Measurements from ENCODE around the gene EHMT1. TPM values are rescaled to one million over a fixed set of nuclear protein-coding genes. Genes with fewer than 3 reads are reported as not detected.

Gene EHMT1
- total and polyA plus RNA-seq, 2 experiments from 2014 or later = 46.0 to 47.7 TPM

DNA sequence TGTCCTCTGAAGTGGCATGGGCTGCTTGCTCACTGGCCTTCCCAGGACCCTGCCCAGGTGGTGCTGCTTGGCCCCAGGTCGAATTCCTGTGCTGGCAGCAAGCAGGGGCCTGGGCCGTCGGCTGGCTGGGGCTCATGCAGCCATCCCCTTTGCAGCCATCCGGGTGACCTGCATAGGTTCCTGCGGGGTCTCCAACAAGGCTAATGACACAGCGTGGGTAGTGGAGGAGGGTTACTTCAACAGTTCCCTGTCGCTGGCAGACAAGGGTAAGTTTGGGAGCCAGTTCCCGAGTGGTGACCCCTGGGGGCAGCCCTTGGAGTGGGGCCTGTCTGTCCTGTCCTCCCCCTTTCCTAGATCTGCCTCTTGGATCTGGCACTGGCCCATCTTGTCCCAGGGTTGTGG, 6.1 kb upstream of the EHMT1 start:
- H3K79me2 ChIP-seq = peaks cover 76% of the 10 kb centered on the region
- H3K36me3 ChIP-seq (replicated peaks; ENCODE audit: insufficient read depth, low read depth) = no peaks in the 10 kb centered on the region
- TF ChIP-seq EZH2phosphoT487 (IDR thresholded peaks at IDR 0.05; ENCODE audit: low read depth, severe bottlenecking, unreplicated experiment) (no peak), EZH2 (IDR thresholded peaks at IDR 0.05; ENCODE audit: borderline replicate concordance) (no peak)
- TF ChIP-seq, protein P1, sequence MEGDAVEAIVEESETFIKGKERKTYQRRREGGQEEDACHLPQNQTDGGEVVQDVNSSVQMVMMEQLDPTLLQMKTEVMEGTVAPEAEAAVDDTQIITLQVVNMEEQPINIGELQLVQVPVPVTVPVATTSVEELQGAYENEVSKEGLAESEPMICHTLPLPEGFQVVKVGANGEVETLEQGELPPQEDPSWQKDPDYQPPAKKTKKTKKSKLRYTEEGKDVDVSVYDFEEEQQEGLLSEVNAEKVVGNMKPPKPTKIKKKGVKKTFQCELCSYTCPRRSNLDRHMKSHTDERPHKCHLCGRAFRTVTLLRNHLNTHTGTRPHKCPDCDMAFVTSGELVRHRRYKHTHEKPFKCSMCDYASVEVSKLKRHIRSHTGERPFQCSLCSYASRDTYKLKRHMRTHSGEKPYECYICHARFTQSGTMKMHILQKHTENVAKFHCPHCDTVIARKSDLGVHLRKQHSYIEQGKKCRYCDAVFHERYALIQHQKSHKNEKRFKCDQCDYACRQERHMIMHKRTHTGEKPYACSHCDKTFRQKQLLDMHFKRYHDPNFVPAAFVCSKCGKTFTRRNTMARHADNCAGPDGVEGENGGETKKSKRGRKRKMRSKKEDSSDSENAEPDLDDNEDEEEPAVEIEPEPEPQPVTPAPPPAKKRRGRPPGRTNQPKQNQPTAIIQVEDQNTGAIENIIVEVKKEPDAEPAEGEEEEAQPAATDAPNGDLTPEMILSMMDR (IDR thresholded peaks at IDR 0.05; ENCODE audit: poor library complexity) = no peak
- no peaks in the 10 kb centered on the region for H3K9me2 ChIP-seq (replicated peaks; ENCODE audit: insufficient read depth)
- peak overlapping the region; percentile 100 for H3K27ac ChIP-seq
- H3K4me1 ChIP-seq (ENCODE audit: insufficient read depth) = peaks cover 39% of the 10 kb centered on the region
- 85% methylated on average over 8 of the region's 8 CpGs for WGBS (ENCODE audit: low lambda C conversion rate, missing lambda C conversion rate)
- H3K9me3 ChIP-seq (ENCODE audit: low read depth) = no peaks in the 10 kb centered on the region
- H3K4me3 ChIP-seq = no peak overlapping the region
- DNase-seq (ENCODE audit: low spot score) = no peak
- peak overlapping the region; percentile 69 for H3K4me2 ChIP-seq
- H3K27me3 ChIP-seq = no peaks in the 10 kb centered on the region
- H2AFZ ChIP-seq = no peak overlapping the region
- H4K20me1 ChIP-seq (ENCODE audit: insufficient read depth, poor library complexity, severe bottlenecking) = peaks cover 3% of the 10 kb centered on the region

DNA sequence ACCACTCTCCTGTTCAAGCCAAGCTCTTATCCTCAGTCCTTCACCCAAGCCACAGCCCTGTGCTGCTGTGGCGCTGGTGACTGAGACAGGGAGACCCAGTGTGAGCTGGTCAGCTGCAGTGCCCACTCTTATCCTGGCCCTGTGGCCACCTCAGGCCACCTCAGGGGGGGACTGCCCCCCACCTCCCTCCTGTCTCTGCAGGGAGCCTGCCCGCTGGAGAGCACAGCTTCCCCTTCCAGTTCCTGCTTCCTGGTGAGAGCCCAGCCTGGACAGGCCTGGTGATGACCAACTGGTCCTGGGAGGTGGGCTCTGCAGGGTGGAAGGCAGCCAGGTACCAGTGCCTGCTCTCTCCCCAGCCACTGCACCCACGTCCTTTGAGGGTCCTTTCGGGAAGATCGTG, 5.5 kb upstream of the EHMT1 start:
- Histone ChIP-seq H3K4me2 (no peak overlapping the region), H3K36me3 (replicated peaks; ENCODE audit: insufficient read depth, low read depth) (no peaks in the 10 kb centered on the region), H3K27ac (peak overlapping the region; percentile 100), H3K79me2 (peaks cover 76% of the 10 kb centered on the region), H4K20me1 (ENCODE audit: insufficient read depth, poor library complexity, severe bottlenecking) (no peaks in the 10 kb centered on the region), H2AFZ (no peak overlapping the region), H3K4me3 (no peak overlapping the region), H3K4me1 (ENCODE audit: insufficient read depth) (peaks cover 39% of the 10 kb centered on the region), H3K9me2 (replicated peaks; ENCODE audit: insufficient read depth) (no peaks in the 10 kb centered on the region), H3K9me3 (ENCODE audit: low read depth) (no peaks in the 10 kb centered on the region), H3K27me3 (no peaks in the 10 kb centered on the region)
- TF ChIP-seq EZH2 (IDR thresholded peaks at IDR 0.05; ENCODE audit: borderline replicate concordance) = no peak
- WGBS (ENCODE audit: low lambda C conversion rate, missing lambda C conversion rate) = 89% methylated on average over 5 of the region's 5 CpGs
- DNase-seq (ENCODE audit: low spot score) = no peak

DNA sequence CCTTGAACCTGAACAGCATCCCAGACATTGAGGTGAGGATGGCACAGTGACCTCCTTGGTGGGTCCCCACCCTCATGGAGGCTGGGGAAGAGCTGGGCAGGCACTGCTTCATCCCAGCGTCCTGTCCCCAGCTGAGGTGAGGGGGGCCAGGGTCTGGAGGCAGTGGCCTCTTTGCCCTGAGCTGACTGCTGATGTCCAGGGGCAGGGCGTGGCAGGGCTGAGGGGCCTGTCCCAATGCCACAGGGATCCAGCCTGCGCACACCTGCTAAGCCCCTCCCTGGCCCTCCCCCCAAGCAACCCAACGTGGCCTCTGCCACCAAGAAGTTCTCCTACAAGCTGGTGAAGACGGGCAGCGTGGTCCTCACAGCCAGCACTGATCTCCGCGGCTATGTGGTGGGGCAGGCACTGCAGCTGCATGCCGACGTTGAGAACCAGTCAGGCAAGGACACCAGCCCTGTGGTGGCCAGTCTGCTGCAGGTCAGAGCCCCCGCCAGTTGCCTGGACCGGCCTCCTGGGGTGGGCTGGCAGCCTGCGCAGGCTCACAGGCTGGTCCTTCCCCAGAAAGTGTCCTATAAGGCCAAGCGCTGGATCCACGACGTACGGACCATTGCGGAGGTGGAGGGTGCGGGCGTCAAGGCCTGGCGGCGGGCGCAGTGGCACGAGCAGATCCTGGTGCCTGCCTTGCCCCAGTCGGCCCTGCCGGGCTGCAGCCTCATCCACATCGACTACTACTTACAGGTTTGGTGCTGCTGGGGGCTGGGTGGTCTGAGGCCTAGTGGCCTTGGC, 4.9 kb upstream of the EHMT1 start:
- no peak for DNase-seq (ENCODE audit: low spot score)
- no peaks in the 10 kb centered on the region for H3K9me2 ChIP-seq (replicated peaks; ENCODE audit: insufficient read depth)
- no peaks in the 10 kb centered on the region for H3K27me3 ChIP-seq
- no peaks in the 10 kb centered on the region for H4K20me1 ChIP-seq (ENCODE audit: insufficient read depth, poor library complexity, severe bottlenecking)
- 97% methylated on average over 27 of the region's 27 CpGs for WGBS (ENCODE audit: low lambda C conversion rate, missing lambda C conversion rate)
- H3K27ac ChIP-seq = peak overlapping the region; percentile 100
- TF ChIP-seq, protein P1 (IDR thresholded peaks at IDR 0.05; ENCODE audit: poor library complexity) = no peak
- no peak for TF ChIP-seq EZH2phosphoT487 (IDR thresholded peaks at IDR 0.05; ENCODE audit: low read depth, severe bottlenecking, unreplicated experiment)
- no peak for TF ChIP-seq EZH2 (IDR thresholded peaks at IDR 0.05; ENCODE audit: borderline replicate concordance)
- H3K79me2 ChIP-seq = peaks cover 71% of the 10 kb centered on the region
- H3K4me3 ChIP-seq = no peak overlapping the region
- no peaks in the 10 kb centered on the region for H3K36me3 ChIP-seq (replicated peaks; ENCODE audit: insufficient read depth, low read depth)
- no peaks in the 10 kb centered on the region for H3K9me3 ChIP-seq (ENCODE audit: low read depth)
- H3K4me1 ChIP-seq (ENCODE audit: insufficient read depth) = peaks cover 35% of the 10 kb centered on the region
- H2AFZ ChIP-seq = no peak overlapping the region
- no peak overlapping the region for H3K4me2 ChIP-seq

DNA sequence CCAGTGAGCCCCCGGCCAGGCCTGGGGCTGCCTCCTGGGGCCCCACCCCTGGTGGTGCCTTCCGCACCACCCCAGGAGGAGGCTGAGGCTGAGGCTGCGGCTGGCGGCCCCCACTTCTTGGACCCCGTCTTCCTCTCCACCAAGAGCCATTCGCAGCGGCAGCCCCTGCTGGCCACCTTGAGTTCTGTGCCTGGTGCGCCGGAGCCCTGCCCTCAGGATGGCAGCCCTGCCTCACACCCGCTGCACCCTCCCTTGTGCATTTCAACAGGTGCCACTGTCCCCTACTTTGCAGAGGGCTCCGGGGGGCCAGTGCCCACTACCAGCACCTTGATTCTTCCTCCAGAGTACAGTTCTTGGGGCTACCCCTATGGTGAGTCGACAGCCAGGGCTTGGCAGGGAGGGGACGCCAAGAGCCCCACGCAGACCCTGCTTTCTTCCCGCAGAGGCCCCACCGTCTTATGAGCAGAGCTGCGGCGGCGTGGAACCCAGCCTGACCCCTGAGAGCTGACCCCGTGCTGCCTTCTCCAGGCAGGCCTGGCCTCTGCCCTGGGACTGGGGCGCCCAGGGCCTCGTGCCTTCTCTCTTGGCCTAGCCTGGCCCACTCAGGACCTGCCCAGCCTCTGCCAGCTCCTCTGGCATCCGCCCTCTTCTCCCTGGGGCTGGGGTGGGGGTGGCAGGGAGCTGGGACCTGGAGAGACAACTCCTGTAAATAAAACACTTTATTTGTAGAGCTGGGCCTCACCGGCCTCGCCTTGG, 4.0 kb upstream of the EHMT1 start:
- H3K27ac ChIP-seq = no peak overlapping the region
- H3K27me3 ChIP-seq = no peaks in the 10 kb centered on the region
- no peak for DNase-seq (ENCODE audit: low spot score)
- H3K79me2 ChIP-seq = peaks cover 64% of the 10 kb centered on the region
- TF ChIP-seq EZH2phosphoT487 (IDR thresholded peaks at IDR 0.05; ENCODE audit: low read depth, severe bottlenecking, unreplicated experiment) (no peak), EZH2 (IDR thresholded peaks at IDR 0.05; ENCODE audit: borderline replicate concordance) (no peak)
- TF ChIP-seq, protein P1 (IDR thresholded peaks at IDR 0.05; ENCODE audit: poor library complexity) = no peak
- WGBS (ENCODE audit: low lambda C conversion rate, missing lambda C conversion rate) = 98% methylated on average over 23 of the region's 25 CpGs
- no peak overlapping the region for H3K4me3 ChIP-seq
- H2AFZ ChIP-seq = no peak overlapping the region
- peaks cover under 1% of the 10 kb centered on the region for H4K20me1 ChIP-seq (ENCODE audit: insufficient read depth, poor library complexity, severe bottlenecking)
- no peaks in the 10 kb centered on the region for H3K9me2 ChIP-seq (replicated peaks; ENCODE audit: insufficient read depth)
- peaks cover 35% of the 10 kb centered on the region for H3K4me1 ChIP-seq (ENCODE audit: insufficient read depth)
- H3K9me3 ChIP-seq (ENCODE audit: low read depth) = no peaks in the 10 kb centered on the region
- no peaks in the 10 kb centered on the region for H3K36me3 ChIP-seq (replicated peaks; ENCODE audit: insufficient read depth, low read depth)
- H3K4me2 ChIP-seq = no peak overlapping the region
